HepG2 (cell line): ENCODE results near the gene CATSPERD. TPM values are rescaled to one million over a fixed set of nuclear protein-coding genes. Genes with fewer than 3 reads are reported as not detected.

Experiments used
- ARID4A ChIP-seq: sonication (generic); formaldehyde crosslinking; IDR thresholded peaks from 2 replicates; pipeline ENCODE4 v1.5.0; 2020; ENCODE audit warnings: mild to moderate bottlenecking, missing genetic modification reagents, borderline replicate concordance
- ARNT2 ChIP-seq: sonication (generic); formaldehyde crosslinking; IDR thresholded peaks from 2 replicates; pipeline ENCODE4 v1.8.0; 2022; ENCODE audit warnings: mild to moderate bottlenecking, low read depth, missing genetic modification reagents, moderate library complexity
- BCL6 ChIP-seq: IDR thresholded peaks from 2 replicates; pipeline ENCODE4 v1.6.1; 2016; ENCODE audit warnings: missing genetic modification reagents, missing compliant biosample characterization
- CC2D1A ChIP-seq: sonication (generic); formaldehyde crosslinking; IDR thresholded peaks from 2 replicates; pipeline ENCODE4 v1.8.1; 2023; ENCODE audit warnings: mild to moderate bottlenecking, missing genetic modification reagents
- CENPT ChIP-seq: sonication (generic); formaldehyde crosslinking; IDR thresholded peaks from 2 replicates; pipeline ENCODE4 v1.8.0; 2022; ENCODE audit warnings: low read depth, mild to moderate bottlenecking, moderate library complexity, missing genetic modification reagents
- CHCHD3 ChIP-seq: sonication (generic); formaldehyde crosslinking; IDR thresholded peaks from 2 replicates; pipeline ENCODE4 v1.8.0; 2022; ENCODE audit warnings: mild to moderate bottlenecking, missing genetic modification reagents, moderate library complexity
- DPF2 ChIP-seq: sonication (generic); formaldehyde crosslinking; IDR thresholded peaks from 2 replicates; pipeline ENCODE4 v1.4.0; 2020; ENCODE audit warnings: mild to moderate bottlenecking, low read depth, missing genetic modification reagents, borderline replicate concordance
- HDAC6 ChIP-seq: fragments of 200-600 bp; sonication (generic); IDR thresholded peaks from 2 replicates; pipeline ENCODE4 v1.7.0; 2017; ENCODE audit warnings: mild to moderate bottlenecking, antibody characterized with exemption, low read length, low read depth
- SAFB2 ChIP-seq: sonication (generic); formaldehyde crosslinking; IDR thresholded peaks from 2 replicates; pipeline ENCODE4 v1.5.1; 2020; ENCODE audit warnings: missing genetic modification reagents, low read depth, mild to moderate bottlenecking, borderline replicate concordance
- SIN3B ChIP-seq: fragments of 150-350 bp; IDR thresholded peaks from 2 replicates; pipeline ENCODE4 v1.6.1; 2014; ENCODE audit warnings: low read length
- SMAD1 ChIP-seq: sonication (generic); formaldehyde crosslinking; IDR thresholded peaks from 2 replicates; pipeline ENCODE4 v1.4.0; 2020; ENCODE audit warnings: missing genetic modification reagents, low read depth, mild to moderate bottlenecking, borderline replicate concordance
- SRY ChIP-seq: sonication (generic); formaldehyde crosslinking; IDR thresholded peaks from 2 replicates; pipeline ENCODE4 v1.8.0; 2022; ENCODE audit warnings: mild to moderate bottlenecking, missing genetic modification reagents
- WIZ ChIP-seq: sonication (generic); formaldehyde crosslinking; IDR thresholded peaks from 2 replicates; pipeline ENCODE4 v1.5.1; 2020; ENCODE audit warnings: mild to moderate bottlenecking, missing genetic modification reagents
- XBP1 ChIP-seq: sonication (generic); formaldehyde crosslinking; IDR thresholded peaks from 2 replicates; pipeline ENCODE4 v1.5.0; 2020; ENCODE audit warnings: missing genetic modification reagents
- ZC3H13 ChIP-seq: sonication (generic); formaldehyde crosslinking; IDR thresholded peaks from 2 replicates; pipeline ENCODE4 v1.8.1; 2023; ENCODE audit warnings: mild to moderate bottlenecking, missing genetic modification reagents, moderate library complexity
- ZFYVE20 ChIP-seq: sonication (generic); formaldehyde crosslinking; IDR thresholded peaks from 2 replicates; pipeline ENCODE4 v1.8.0; 2023; ENCODE audit warnings: low read depth, mild to moderate bottlenecking, moderate library complexity, missing genetic modification reagents, borderline replicate concordance
- ZNF160 ChIP-seq: sonication (generic); formaldehyde crosslinking; IDR thresholded peaks from 2 replicates; pipeline ENCODE4 v1.8.0; 2022; ENCODE audit warnings: mild to moderate bottlenecking, inconsistent platforms, missing genetic modification reagents
- ZNF20 ChIP-seq: sonication (generic); formaldehyde crosslinking; IDR thresholded peaks from 2 replicates; pipeline ENCODE4 v1.4.0; 2020; ENCODE audit warnings: mild to moderate bottlenecking, moderate library complexity, missing genetic modification reagents
- ZNF234 ChIP-seq: sonication (generic); formaldehyde crosslinking; conservative IDR thresholded peaks from 2 replicates; pipeline ENCODE4 v1.5.1; 2020; ENCODE audit warnings: mild to moderate bottlenecking, missing genetic modification reagents
- ZNF382 ChIP-seq: sonication (generic); formaldehyde crosslinking; IDR thresholded peaks from 2 replicates; pipeline ENCODE4 v1.5.0; 2020; ENCODE audit warnings: missing genetic modification reagents, mild to moderate bottlenecking, borderline replicate concordance
- ZNF543 ChIP-seq: sonication (generic); formaldehyde crosslinking; IDR thresholded peaks from 2 replicates; pipeline ENCODE4 v1.4.0; 2020; ENCODE audit warnings: mild to moderate bottlenecking, missing genetic modification reagents
- polyA plus RNA-seq, 8 experiments: library from polyadenylated mRNA; depleted of rRNA in 3 of 8; stranded (reverse) in 7 of 8; unstranded in 1 of 8; fragments of >200 nt; fragmentation: Illumina TruSeq in 4 of 8; extraction: Trizol in 4 of 8; gene quantifications; 2 replicates each; pipeline versions ENCODE4 v1.2.1 to v1.2.3, GENCODE V29; 2011 to 2016; ENCODE audit warnings: low read depth in 4 of 8, missing spikeins in 1 of 8, mixed read lengths in 1 of 8; ENCODE audit not compliant: insufficient read depth in 1 of 8
- total RNA-seq, 5 experiments: library from RNA; depleted of rRNA; stranded (reverse); fragments of >200 nt; fragmentation: Illumina TruSeq; extraction: Trizol; gene quantifications; 2 replicates each; pipeline ENCODE4 v1.2.3, GENCODE V29; 2016; ENCODE audit warnings: low read depth in 1 of 5
- TF ChIP-seq, protein P1 (sequence below): sonication (generic); formaldehyde crosslinking; IDR thresholded peaks from 2 replicates; pipeline ENCODE4; 2020; ENCODE audit warnings: missing genetic modification reagents, mild to moderate bottlenecking, borderline replicate concordance

CATSPERD gene
- total and polyA plus RNA-seq, 2 of the 13 experiments (the other 11 are each of a cell fraction or from before 2014, with no cell fraction given), result 0.04 TPM; not detected in 1

DNA sequence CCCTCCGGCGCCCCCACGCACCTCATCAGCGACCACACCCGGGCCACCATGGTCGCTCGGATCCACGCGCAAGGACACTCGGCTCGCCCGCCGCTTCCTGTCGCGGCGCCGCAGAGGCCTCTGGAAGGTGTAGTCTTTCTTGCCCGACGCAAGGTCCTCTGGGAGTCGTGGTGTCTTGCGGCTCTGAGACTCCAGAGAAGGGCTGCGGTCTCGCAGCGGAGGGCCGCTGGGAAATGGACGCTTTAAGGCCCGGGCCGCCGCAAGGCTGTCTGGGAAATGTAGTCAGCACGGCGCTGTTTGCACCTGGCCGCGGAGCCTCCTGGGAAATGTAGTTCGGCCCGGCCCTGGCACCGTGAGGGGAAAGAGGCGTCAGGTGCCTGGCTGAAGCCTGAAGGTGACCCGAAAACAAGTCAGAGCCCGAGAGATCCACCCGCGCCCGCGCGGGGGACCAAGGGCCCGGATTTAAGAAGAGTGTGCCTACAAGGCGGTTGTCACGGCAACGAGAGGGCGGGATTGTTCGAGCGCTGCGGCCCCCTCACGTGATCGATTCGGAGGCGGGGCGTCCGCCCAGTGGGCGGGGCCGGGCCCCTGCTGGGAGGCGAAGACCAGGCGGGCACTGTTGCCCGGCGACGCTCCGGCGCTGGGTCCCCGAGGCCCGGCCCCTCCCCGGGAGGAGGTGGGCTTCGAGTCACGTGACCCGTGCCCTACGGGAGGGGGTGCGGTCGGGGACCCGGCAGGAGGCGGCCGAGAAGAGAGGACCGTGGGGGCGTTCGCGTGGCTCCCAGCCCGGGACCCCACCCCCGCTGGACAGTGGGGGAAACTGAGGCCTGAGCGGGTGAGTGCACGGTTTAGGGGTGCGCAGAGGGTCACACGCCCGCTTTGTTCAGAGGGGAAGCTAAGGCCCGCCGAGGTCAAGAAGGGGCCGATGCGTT lies 39.7 kb upstream of the CATSPERD start, which contains the start of the genes HSD11B1L and MICOS13 (continued):
- TF ChIP-seq BCL6 (CRISPR knock-in tag), result no peak; the same call in 1 of the 2 replicates
- no peak for TF ChIP-seq WIZ
- no peak; the same call in 1 of the 2 replicates for TF ChIP-seq ARNT2
- TF ChIP-seq ZNF160 (CRISPR knock-in tag), result no peak
- TF ChIP-seq ARID4A (CRISPR knock-in tag), result peak; percentile 95
- TF ChIP-seq ZNF382 (CRISPR knock-in tag), result no peak
- no peak for TF ChIP-seq CENPT (CRISPR knock-in tag)
- TF ChIP-seq CC2D1A (CRISPR knock-in tag), result no peak
- TF ChIP-seq, protein P1, sequence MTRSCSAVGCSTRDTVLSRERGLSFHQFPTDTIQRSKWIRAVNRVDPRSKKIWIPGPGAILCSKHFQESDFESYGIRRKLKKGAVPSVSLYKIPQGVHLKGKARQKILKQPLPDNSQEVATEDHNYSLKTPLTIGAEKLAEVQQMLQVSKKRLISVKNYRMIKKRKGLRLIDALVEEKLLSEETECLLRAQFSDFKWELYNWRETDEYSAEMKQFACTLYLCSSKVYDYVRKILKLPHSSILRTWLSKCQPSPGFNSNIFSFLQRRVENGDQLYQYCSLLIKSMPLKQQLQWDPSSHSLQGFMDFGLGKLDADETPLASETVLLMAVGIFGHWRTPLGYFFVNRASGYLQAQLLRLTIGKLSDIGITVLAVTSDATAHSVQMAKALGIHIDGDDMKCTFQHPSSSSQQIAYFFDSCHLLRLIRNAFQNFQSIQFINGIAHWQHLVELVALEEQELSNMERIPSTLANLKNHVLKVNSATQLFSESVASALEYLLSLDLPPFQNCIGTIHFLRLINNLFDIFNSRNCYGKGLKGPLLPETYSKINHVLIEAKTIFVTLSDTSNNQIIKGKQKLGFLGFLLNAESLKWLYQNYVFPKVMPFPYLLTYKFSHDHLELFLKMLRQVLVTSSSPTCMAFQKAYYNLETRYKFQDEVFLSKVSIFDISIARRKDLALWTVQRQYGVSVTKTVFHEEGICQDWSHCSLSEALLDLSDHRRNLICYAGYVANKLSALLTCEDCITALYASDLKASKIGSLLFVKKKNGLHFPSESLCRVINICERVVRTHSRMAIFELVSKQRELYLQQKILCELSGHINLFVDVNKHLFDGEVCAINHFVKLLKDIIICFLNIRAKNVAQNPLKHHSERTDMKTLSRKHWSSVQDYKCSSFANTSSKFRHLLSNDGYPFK (CRISPR knock-in tag), result peak; percentile 93; the same call in 1 of the 2 replicates
- no peak for TF ChIP-seq SIN3B
- no peak for TF ChIP-seq ZNF20 (CRISPR knock-in tag)
- peak; percentile 37; the same call in 1 of the 2 replicates for TF ChIP-seq ZC3H13 (CRISPR knock-in tag)
- no peak for TF ChIP-seq ZFYVE20
- no peak for TF ChIP-seq HDAC6
- no peak for TF ChIP-seq SRY (CRISPR knock-in tag)
- no peak for TF ChIP-seq ZNF234
- no peak for TF ChIP-seq ZNF543 (CRISPR knock-in tag)
- TF ChIP-seq CHCHD3 (CRISPR knock-in tag), result no peak
- no peak for TF ChIP-seq DPF2
- no peak for TF ChIP-seq XBP1 (CRISPR knock-in tag)
- no peak for TF ChIP-seq SMAD1
- TF ChIP-seq SAFB2, result no peak
